ENCODE data around the gene IRF8.
"Not testable (repeated sequence)": the region's sequence is repeated elsewhere in the genome, so short reads cannot be mapped to it uniquely, and the experiment has no call there.

IRF8 gene

GRCh38 chr16:85941863-85942644 is 43.1 kb downstream of the IRF8 start:
- DNase-seq (ENCODE audit: low spot score in 2 of 2), result no peak
- no peak for ATAC-seq (replicated peaks; ENCODE audit: extremely low read depth, poor library complexity, severe bottlenecking)
- H3K36me3 Mint-ChIP-seq (ENCODE audit: insufficient read depth), result peaks cover 8% of the 10 kb centered on the region
- no peaks in the 10 kb centered on the region for H3K9me3 Mint-ChIP-seq
- peaks cover 50% of the 10 kb centered on the region for H3K4me1 Mint-ChIP-seq
- H3K4me3 Mint-ChIP-seq, result no peak overlapping the region
- H3K27me3 Mint-ChIP-seq, result peaks cover 10% of the 10 kb centered on the region
- H3K27ac Mint-ChIP-seq (ENCODE audit: low read depth), result no peak overlapping the region

- H3K36me3 Mint-ChIP-seq (ENCODE audit: insufficient read depth); ATAC-seq (replicated peaks; ENCODE audit: extremely low read depth, poor library complexity, severe bottlenecking); H3K4me3 Mint-ChIP-seq; DNase-seq (ENCODE audit: low spot score in 2 of 2); H3K9me3 Mint-ChIP-seq; H3K27me3 Mint-ChIP-seq; H3K27ac Mint-ChIP-seq (ENCODE audit: low read depth): not testable (repeated sequence)
- peaks cover 50% of the 10 kb centered on the region for H3K4me1 Mint-ChIP-seq
These were observed 43.7 kb downstream of the IRF8 start for GRCh38 chr16:85942659-85943058.

- H3K4me3 Mint-ChIP-seq, result no peak overlapping the region
- H3K27ac Mint-ChIP-seq (ENCODE audit: low read depth), result no peak overlapping the region
- DNase-seq (ENCODE audit: low spot score in 2 of 2) (no peak), ATAC-seq (replicated peaks; ENCODE audit: extremely low read depth, poor library complexity, severe bottlenecking) (no peak)
- H3K4me1 Mint-ChIP-seq, result peaks cover 48% of the 10 kb centered on the region
- peaks cover 10% of the 10 kb centered on the region for H3K27me3 Mint-ChIP-seq
- peaks cover 7% of the 10 kb centered on the region for H3K36me3 Mint-ChIP-seq (ENCODE audit: insufficient read depth)
- H3K9me3 Mint-ChIP-seq, result no peaks in the 10 kb centered on the region
These were observed 44.7 kb downstream of the IRF8 start for GRCh38 chr16:85943711-85944110.

GRCh38 chr16:85944572-85945423 is 45.8 kb downstream of the IRF8 start:
- ATAC-seq (replicated peaks; ENCODE audit: extremely low read depth, poor library complexity, severe bottlenecking), result no peak
- Mint-ChIP-seq H3K27ac (ENCODE audit: low read depth) (no peak overlapping the region), H3K36me3 (ENCODE audit: insufficient read depth) (peaks cover 9% of the 10 kb centered on the region), H3K4me1 (peaks cover 45% of the 10 kb centered on the region), H3K4me3 (peak overlapping the region; percentile 20), H3K27me3 (peaks cover 10% of the 10 kb centered on the region), H3K9me3 (no peaks in the 10 kb centered on the region)
- no peak for DNase-seq (ENCODE audit: low spot score in 2 of 2)

- DNase-seq (ENCODE audit: low spot score in 2 of 2), result no peak
- Mint-ChIP-seq H3K27me3 (peaks cover 10% of the 10 kb centered on the region), H3K4me1 (peaks cover 43% of the 10 kb centered on the region), H3K27ac (ENCODE audit: low read depth) (no peak overlapping the region), H3K9me3 (no peaks in the 10 kb centered on the region), H3K4me3 (peak overlapping the region; percentile 20), H3K36me3 (ENCODE audit: insufficient read depth) (peaks cover 6% of the 10 kb centered on the region)
- no peak for ATAC-seq (replicated peaks; ENCODE audit: extremely low read depth, poor library complexity, severe bottlenecking)
These were observed 46.4 kb downstream of the IRF8 start for GRCh38 chr16:85945424-85945751.

GRCh38 chr16:85946541-85947124 is 47.7 kb downstream of the IRF8 start:
- no peak for DNase-seq (ENCODE audit: low spot score in 2 of 2)
- Mint-ChIP-seq H3K27ac (ENCODE audit: low read depth) (peak overlapping the region; percentile 15), H3K4me1 (peaks cover 43% of the 10 kb centered on the region)

GRCh38 chr16:85947230-85948137 is 48.5 kb downstream of the IRF8 start:
- H3K9me3 Mint-ChIP-seq, result no peaks in the 10 kb centered on the region
- ATAC-seq (replicated peaks; ENCODE audit: extremely low read depth, poor library complexity, severe bottlenecking) (peak; percentile 87), DNase-seq (ENCODE audit: low spot score in 2 of 2) (no peak)
- H3K27ac Mint-ChIP-seq (ENCODE audit: low read depth), result peak overlapping the region; percentile 32
- peak overlapping the region; percentile 72 for H3K4me3 Mint-ChIP-seq
- peaks cover 3% of the 10 kb centered on the region for H3K36me3 Mint-ChIP-seq (ENCODE audit: insufficient read depth)
- H3K27me3 Mint-ChIP-seq, result peaks cover 10% of the 10 kb centered on the region
- H3K4me1 Mint-ChIP-seq, result peaks cover 43% of the 10 kb centered on the region

More at GRCh38 chr16:85946541-85947124, 47.7 kb downstream of the IRF8 start:
- no peak for ATAC-seq (replicated peaks; ENCODE audit: extremely low read depth, poor library complexity, severe bottlenecking)
- Mint-ChIP-seq H3K4me3 (no peak overlapping the region), H3K27me3 (peaks cover 10% of the 10 kb centered on the region), H3K9me3 (no peaks in the 10 kb centered on the region), H3K36me3 (ENCODE audit: insufficient read depth) (peaks cover 4% of the 10 kb centered on the region)

GRCh38 chr16:85948138-85948509 is 49.2 kb downstream of the IRF8 start:
- peaks cover 3% of the 10 kb centered on the region for H3K36me3 Mint-ChIP-seq (ENCODE audit: insufficient read depth)
- ATAC-seq (replicated peaks; ENCODE audit: extremely low read depth, poor library complexity, severe bottlenecking), result no peak
- no peaks in the 10 kb centered on the region for H3K9me3 Mint-ChIP-seq
- peaks cover 10% of the 10 kb centered on the region for H3K27me3 Mint-ChIP-seq
- no peak for DNase-seq (ENCODE audit: low spot score in 2 of 2)
- peak overlapping the region; percentile 32 for H3K27ac Mint-ChIP-seq (ENCODE audit: low read depth)
- H3K4me3 Mint-ChIP-seq, result peak overlapping the region; percentile 72
- peaks cover 43% of the 10 kb centered on the region for H3K4me1 Mint-ChIP-seq

- no peaks in the 10 kb centered on the region for H3K9me3 Mint-ChIP-seq
- H3K4me3 Mint-ChIP-seq, result peak overlapping the region; percentile 72
- H3K27me3 Mint-ChIP-seq, result peaks cover 10% of the 10 kb centered on the region
- peak overlapping the region; percentile 55 for H3K27ac Mint-ChIP-seq (ENCODE audit: low read depth)
- ATAC-seq (replicated peaks; ENCODE audit: extremely low read depth, poor library complexity, severe bottlenecking) (no peak), DNase-seq (ENCODE audit: low spot score in 2 of 2) (no peak)
- peaks cover 42% of the 10 kb centered on the region for H3K4me1 Mint-ChIP-seq
- H3K36me3 Mint-ChIP-seq (ENCODE audit: insufficient read depth), result peaks cover 3% of the 10 kb centered on the region
These were observed 49.8 kb downstream of the IRF8 start for GRCh38 chr16:85948616-85949265.

- Mint-ChIP-seq H3K4me3 (no peak overlapping the region), H3K4me1 (peaks cover 33% of the 10 kb centered on the region), H3K27ac (ENCODE audit: low read depth) (no peak overlapping the region), H3K36me3 (ENCODE audit: insufficient read depth) (peaks cover 3% of the 10 kb centered on the region), H3K9me3 (no peaks in the 10 kb centered on the region), H3K27me3 (peaks cover 2% of the 10 kb centered on the region)
- DNase-seq (ENCODE audit: low spot score in 2 of 2) (no peak), ATAC-seq (replicated peaks; ENCODE audit: extremely low read depth, poor library complexity, severe bottlenecking) (no peak)
These were observed 51.4 kb downstream of the IRF8 start for GRCh38 chr16:85950136-85950918.

GRCh38 chr16:85952197-85952596 is 53.2 kb downstream of the IRF8 start:
- no peaks in the 10 kb centered on the region for H3K9me3 Mint-ChIP-seq
- H3K27me3 Mint-ChIP-seq, result peaks cover 8% of the 10 kb centered on the region
- H3K27ac Mint-ChIP-seq (ENCODE audit: low read depth), result no peak overlapping the region
- peaks cover 4% of the 10 kb centered on the region for H3K36me3 Mint-ChIP-seq (ENCODE audit: insufficient read depth)
- ATAC-seq (replicated peaks; ENCODE audit: extremely low read depth, poor library complexity, severe bottlenecking) (no peak), DNase-seq (ENCODE audit: low spot score in 2 of 2) (no peak)
- peaks cover 31% of the 10 kb centered on the region for H3K4me1 Mint-ChIP-seq
- H3K4me3 Mint-ChIP-seq, result no peak overlapping the region

All from central memory CD8-positive, alpha-beta T cell (primary cell).